ENCODE results near the gene RPS6KA5.

The RPS6KA5 gene

DNA sequence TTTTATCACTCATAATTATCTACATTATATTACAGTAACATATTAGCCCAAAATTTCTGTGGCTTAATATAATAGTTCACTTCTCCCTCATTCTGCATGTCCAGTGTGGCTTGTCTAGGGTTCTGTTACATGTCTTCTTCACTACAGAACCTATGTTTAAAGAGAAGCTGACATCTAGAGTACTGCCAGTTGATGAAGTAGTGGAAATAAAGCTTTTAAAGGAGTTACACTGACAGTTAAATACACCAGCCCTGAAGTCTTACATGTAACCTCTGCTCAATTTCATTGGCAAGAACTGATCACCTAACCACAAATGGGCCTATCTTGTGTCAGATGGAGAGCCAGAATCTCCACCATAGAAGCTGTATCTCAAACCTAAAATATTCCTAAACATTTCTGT, 32.9 kb downstream of the RPS6KA5 start:
- DNase-seq (ENCODE audit: low spot score): no peak

DNA sequence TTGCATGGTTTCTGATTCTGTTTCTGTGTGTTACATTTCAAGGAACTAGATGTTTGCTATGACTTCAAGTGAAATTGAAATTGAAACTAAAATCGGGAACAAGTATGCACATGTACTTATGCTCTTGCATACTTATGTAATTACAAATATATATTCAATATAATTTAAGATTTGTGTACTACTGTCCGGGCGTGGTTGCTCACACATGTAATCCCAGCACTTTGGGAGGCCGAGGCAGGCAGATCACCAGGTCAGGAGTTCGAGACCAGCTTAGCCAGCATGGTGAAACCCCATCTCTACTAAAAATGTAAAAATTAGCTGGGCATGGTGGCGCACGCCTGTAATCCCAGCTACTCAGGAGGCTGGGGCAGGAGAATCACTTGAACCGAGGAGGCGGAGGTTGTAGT, 37.8 kb downstream of the RPS6KA5 start:
- peak; percentile 29 for DNase-seq (ENCODE audit: low spot score)

DNA sequence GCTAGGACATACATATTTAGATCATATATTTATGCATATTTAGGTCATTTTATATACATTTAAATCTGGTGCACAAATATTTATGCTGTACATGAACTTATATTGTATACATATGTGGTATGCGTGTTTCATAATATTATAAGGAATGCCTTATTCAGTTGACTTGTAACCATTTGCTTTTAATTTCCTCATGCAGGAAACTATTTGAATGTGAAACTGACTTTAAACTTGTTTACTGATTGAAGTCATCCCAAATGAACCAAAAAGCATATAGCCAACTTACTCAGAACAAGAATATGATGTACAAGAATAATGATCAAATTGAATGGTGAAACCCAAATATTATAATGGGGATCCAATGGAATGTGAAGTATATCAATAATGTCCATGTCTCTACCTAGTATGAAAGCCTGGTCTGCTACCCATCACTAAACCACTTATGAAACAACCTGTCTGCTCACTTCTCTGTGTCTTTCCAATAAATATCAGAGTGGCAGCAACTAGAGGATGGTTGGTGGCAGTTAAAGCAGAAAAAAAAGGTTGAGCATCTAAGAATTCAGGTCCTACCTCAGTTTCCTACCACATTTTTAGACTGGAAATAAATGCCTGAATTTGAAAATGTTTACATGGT, 38.3 kb downstream of the RPS6KA5 start:
- no peak for DNase-seq (ENCODE audit: low spot score)

- no peak for DNase-seq (ENCODE audit: low spot score)
Measured at GRCh38 chr14:91021115-91021514, 39.3 kb downstream of the RPS6KA5 start.

DNA sequence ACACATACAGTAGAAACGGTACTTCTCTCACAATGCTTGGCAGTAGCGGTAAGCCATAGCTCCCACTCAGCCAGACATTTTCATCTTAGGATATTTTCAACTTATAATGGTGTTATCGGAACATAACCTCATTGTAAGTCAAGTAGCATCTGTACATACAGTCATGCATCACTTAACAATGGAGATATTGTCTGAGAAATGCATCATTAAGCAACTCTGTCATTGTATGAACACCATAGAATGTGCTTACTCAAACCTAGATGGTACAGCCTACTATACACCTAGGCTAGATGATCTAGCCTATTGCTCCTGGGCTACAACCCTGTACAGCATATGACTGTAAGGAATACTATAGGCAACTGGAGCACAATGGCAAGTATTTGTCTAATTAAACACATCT, 40.8 kb downstream of the RPS6KA5 start:
- DNase-seq (ENCODE audit: low spot score): no peak

GRCh38 chr14:91018481-91018880, 42.0 kb downstream of the RPS6KA5 start:
- DNase-seq (ENCODE audit: low spot score): no peak

- DNase-seq (ENCODE audit: low spot score): no peak
Measured at GRCh38 chr14:91016800-91017410, 43.5 kb downstream of the RPS6KA5 start.

DNA sequence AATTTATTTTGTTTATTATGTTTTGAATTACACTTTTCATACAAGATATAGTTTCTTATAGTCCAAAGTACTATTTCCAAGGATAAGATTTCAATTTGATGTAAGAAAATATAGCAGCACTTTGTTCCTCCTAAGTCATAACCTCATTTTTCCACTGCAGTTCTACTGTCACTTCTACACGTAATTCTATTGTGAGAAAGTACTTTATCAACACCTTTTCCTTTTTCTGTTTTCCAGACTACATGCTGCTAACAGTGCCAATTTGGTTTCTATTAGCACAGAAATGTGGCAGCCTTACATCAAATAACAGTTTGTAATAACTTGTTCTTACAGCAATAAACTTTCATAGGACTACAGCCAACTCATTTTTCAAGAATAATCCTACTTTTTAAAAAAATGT, 45.0 kb downstream of the RPS6KA5 start:
- no peak for DNase-seq (ENCODE audit: low spot score)

DNA sequence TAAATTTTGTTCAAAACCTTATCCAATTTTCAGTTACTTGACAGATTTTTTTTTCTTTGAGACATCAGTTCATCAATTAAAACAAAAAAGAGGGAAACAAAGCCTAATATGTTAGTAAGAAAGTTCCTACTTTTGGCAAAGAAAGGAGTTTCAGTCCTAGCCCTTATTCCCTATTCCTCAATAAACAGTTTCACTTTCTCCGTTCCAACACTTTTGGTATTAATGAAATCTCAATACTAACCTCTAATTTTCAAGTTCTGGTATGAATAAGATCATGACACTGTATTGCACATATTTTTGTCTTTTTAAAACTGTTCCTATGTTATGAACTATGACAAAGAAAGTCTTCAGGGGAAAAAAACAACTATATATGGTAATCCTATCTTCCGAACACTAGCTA, 48.4 kb downstream of the RPS6KA5 start:
- DNase-seq (ENCODE audit: low spot score): no peak

DNA sequence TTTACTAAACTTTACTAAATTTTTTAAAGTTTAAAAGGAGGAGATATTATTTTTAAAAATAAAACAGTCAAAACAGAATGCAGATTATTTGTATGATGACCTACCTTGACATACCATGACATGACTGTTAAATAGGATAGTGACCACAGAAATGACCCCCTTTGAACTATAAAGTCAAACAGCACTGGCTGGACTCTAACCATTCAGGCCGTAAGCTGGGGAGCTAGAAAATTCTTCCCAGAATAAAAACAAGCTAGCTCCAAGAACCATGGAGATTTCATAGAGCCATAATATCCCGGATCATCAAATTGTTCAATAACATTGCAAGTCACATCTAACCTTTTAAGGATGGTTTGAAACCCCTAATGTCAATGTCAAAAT, 50.3 kb downstream of the RPS6KA5 start:
- DNase-seq (ENCODE audit: low spot score): no peak

DNA sequence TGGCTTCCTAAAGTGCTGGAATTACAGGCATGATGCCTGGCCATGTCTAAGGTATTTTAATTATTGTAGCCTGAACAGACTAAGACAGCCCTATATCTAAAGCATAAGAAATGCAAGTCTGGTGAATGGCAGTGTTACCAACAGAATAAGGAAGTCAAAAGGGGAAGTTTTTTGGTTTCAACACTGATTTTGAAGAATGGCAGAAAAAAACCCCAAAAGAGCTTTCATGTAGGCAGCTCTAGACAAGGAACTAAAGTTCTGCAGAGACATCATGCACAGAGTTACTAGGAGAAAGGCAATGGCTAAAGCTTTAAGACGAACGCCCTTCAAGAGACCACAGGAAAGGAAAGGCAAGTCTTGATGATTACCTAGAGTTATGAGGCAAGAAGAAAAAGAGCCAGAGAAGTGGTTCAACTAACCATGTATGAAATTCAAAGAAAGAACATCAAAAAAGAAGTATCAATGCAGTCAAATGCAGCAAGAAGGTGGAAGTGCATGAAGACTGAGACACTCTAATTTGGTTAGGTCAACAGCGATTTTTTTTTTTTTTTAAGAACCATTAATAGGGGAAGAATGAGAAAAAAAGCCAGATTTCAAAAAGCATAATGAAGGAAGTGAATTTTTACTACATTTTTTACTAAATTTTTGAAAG, 50.8 kb downstream of the RPS6KA5 start:
- DNase-seq (ENCODE audit: low spot score): peak; percentile 68

DNA sequence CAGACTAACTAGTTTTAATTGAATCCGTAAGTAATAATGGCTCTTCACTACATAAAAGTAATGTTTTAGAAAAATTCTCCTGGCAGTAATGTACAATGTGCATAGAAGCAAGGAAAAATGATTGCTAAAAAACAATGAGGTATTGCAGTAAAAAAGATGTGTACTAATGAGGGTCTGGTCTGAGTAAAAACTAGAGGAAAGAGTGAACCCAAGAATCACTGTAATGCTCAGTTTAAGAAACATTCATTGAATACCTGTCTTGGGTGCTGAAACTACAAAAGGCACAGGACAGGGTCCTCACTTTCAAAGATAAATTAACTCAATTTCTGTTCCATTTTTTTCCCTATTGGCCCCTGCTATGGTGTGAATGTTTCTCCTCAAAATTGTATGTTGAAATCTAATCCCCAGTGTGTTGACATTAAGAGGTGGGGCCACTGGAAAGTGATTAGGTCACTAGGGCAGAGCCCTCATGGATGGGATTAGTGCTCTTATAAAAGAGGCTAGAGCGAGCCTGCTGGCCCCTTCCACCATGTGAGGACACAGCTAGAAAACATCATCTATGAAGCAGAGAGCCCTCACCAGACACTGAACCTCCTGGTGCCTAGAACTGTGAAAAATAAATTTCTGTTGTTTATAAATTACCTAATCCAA, 51.6 kb downstream of the RPS6KA5 start:
- DNase-seq (ENCODE audit: low spot score): no peak

DNA sequence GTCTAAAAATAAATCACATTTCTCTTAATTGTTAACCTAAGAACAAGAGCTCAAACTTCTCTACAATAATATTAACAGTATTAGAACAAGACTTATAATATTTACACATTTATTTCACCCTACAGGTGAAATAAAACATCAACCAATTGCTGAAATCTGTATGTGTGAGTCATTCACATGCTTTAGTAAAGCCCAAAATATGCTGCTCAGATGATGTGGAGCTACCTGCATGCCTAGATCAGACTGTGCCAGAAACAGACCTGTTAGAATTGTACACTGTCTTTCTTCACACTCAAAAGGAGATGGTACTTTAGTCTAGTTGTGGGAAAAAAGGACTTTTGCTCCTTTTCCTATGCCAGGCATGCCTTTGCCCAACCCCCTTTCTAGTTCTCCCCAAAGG, 54.7 kb downstream of the RPS6KA5 start:
- no peak for DNase-seq (ENCODE audit: low spot score)

DNA sequence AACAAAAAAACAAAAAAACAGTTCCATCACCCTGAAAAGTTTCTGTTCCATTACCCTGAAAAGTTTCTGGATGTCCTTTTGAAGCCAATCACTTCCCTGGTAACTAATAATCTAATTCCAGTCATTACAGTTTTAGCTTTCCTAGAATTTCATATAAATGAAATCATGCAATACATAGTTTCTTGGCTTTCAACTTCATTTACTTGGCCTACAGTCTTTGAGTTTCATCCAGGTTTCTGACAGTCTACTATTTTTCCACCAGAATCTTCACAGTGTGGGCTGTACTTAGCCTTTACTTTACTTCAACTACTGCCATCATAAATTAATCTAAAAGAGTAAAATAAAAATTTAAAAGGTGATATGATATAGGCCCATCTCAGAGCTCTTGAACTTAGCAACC, 55.5 kb downstream of the RPS6KA5 start:
- no peak for DNase-seq (ENCODE audit: low spot score)

GRCh38 chr14:90999299-90999698, 61.1 kb downstream of the RPS6KA5 start:
- DNase-seq (ENCODE audit: low spot score): peak; percentile 87

- DNase-seq (ENCODE audit: low spot score): no peak
Measured at GRCh38 chr14:90996967-90997366, 63.5 kb downstream of the RPS6KA5 start.

DNA sequence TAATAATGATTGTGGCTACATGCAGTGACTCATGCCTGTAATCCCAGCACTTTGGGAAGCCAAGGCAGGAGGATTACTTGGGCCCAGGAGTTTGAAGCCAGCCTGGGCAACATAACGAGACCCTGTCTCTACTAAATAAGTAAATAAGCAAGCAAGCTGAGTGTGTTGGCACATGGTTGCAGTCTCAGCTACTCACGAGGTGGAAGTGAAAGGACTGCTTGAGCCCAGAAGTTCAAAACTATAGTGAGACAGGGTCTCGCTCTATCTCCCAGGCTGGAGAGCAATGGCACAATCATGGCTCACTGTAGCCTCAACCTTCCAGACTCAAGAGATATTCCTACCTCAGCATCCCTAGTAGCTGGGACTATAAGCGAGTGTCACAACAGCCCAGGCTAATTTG, 64.7 kb downstream of the RPS6KA5 start:
- DNase-seq (ENCODE audit: low spot score): no peak

- DNase-seq (ENCODE audit: low spot score): no peak
Measured at GRCh38 chr14:90993792-90994191, 66.6 kb downstream of the RPS6KA5 start.

DNA sequence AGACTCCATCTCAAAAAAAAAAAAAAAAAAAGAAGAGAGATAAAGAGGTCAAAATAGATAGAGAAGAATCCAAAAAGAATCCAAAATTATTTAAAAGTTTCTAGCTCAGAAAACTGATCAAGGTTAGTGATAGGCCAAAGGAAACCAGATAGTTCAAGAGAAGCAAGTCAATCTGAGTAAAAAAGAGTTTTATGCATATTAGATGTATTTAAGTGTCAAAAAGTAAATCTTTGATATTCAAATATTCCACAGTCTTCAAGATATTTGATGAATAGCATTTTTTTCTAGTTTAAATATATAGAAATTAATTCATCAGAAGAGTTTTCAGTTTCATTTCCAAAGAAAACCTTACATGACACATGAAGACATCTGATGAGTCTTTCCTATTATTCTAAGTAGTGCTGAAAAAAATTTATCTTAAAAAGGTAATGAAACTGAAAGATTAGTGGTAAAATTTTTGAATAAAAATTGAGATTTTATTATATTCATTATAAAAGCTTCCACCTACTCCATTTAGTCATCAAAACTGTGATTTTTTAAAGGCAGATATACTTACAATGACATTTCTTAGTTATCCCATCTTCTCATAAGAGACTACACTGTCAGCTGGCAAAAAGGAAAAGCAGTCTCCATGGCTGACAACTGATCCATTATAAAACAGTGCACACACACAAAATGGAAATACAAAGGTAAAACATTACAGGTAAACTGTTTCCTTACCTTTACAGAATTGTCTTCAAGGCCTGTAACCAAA, 68.6 kb downstream of the RPS6KA5 start:
- no peak for DNase-seq (ENCODE audit: low spot score)

DNA sequence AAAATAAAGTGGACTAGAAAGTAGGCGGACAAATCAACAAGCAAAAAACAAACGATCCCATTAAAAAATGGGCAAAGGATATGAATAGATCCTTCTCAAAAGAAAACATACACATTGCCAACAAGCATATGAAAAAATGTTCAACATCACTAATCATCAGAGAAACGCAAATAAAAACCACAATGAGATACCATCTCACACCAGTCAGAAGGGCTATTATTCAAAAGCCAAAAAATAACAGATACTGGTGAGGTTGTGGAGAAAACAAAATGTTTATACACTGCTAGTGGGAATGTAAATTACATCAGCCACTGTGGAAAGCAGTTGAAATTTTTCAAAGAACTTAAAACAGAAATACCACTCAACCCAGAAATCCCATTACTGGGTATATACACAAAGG, 70.3 kb downstream of the RPS6KA5 start:
- DNase-seq (ENCODE audit: low spot score): no peak

DNA sequence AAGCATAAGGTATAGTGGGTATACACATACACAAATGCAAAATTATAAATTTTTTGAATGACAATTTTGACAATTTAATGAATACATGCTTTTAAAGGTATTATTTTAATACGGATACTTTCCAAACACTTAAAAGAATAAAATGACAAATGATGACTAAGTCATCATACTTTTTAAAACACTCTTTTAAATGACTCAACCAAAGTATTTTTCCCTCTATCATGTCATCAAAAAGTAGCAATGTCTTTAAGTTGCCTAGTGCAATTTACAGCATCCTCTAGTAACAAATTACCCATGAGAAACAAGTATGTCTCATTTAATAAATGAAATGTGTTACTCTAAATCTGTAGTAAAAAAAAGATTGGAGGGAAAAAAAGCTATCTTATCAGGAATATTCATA, 73.3 kb downstream of the RPS6KA5 start:
- DNase-seq (ENCODE audit: low spot score): no peak

DNA sequence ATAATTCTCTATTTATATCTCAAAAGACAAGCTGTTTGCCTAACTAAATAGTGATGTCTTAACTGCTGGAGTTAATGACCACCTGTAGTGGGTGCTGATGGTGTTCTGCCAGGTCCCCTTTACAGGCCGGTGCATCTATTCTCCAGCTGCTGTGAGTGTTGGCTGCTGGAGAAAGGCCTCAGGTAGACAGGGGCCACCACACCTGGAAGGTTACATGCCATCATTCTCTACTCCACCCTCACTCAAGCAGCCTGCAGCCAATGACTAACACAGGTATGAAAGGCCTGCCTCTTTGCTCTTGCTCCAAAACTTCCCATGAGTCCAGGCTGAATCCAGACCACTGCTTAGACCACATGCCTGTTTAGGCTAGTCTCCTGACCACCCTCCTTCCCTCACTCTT, 73.9 kb downstream of the RPS6KA5 start:
- DNase-seq (ENCODE audit: low spot score): no peak
